Cerebellar cortex (tissue), 1 donor: ENCODE results near the gene RNF220.

Source experiments
- DNase-seq: peaks from one replicate; pipeline ENCODE4 v3.0.0-alpha.2; 2015; ENCODE audit warnings: low spot score

Gene RNF220

GRCh38 chr1:44636688-44637598 lies 231.9 kb downstream of the RNF220 start:
- DNase-seq, result no peak

GRCh38 chr1:44637702-44638411 lies 232.8 kb downstream of the RNF220 start:
- no peak for DNase-seq

GRCh38 chr1:44640200-44640853 lies 235.3 kb downstream of the RNF220 start:
- no peak for DNase-seq

- DNase-seq, result no peak
Measured at GRCh38 chr1:44641126-44642102, 236.4 kb downstream of the RNF220 start.

GRCh38 chr1:44642255-44642654 lies 237.2 kb downstream of the RNF220 start:
- DNase-seq, result no peak

- no peak for DNase-seq
Measured at GRCh38 chr1:44642925-44643324, 237.9 kb downstream of the RNF220 start.

GRCh38 chr1:44643721-44644334 lies 238.8 kb downstream of the RNF220 start:
- DNase-seq, result no peak

GRCh38 chr1:44644806-44645205 lies 239.8 kb downstream of the RNF220 start:
- DNase-seq, result no peak

GRCh38 chr1:44645476-44646244 lies 240.6 kb downstream of the RNF220 start:
- peak; percentile 50 for DNase-seq

GRCh38 chr1:44646261-44647110 lies 241.4 kb downstream of the RNF220 start:
- no peak for DNase-seq

GRCh38 chr1:44647896-44648295 lies 242.8 kb downstream of the RNF220 start:
- no peak for DNase-seq

GRCh38 chr1:44648529-44649250 lies 243.6 kb downstream of the RNF220 start:
- DNase-seq, result no peak

GRCh38 chr1:44649788-44650158 lies 244.7 kb downstream of the RNF220 start:
- DNase-seq, result no peak

GRCh38 chr1:44650159-44650831 lies 245.2 kb downstream of the RNF220 start:
- no peak for DNase-seq

- no peak for DNase-seq
Measured at GRCh38 chr1:44651069-44651468, 246.0 kb downstream of the RNF220 start.

- peak; percentile 80 for DNase-seq
Measured at GRCh38 chr1:44652445-44653106, 247.5 kb downstream of the RNF220 start.
